ENCODE measurements around the gene ESRRG. TPM values are rescaled to one million over a fixed set of nuclear protein-coding genes. Genes with fewer than 3 reads are reported as not detected.

Gene ESRRG
- total RNA-seq, 1 experiment from 2014 or later: 0.44 TPM

GRCh38 chr1:216739793-216740192 lies 16.6 kb upstream of the ESRRG start:
- Histone ChIP-seq H3K4ac (ENCODE audit: low read depth, low read length) (no peak overlapping the region), H4K91ac (ENCODE audit: insufficient read length, low read depth, low read length) (no peak overlapping the region), H2BK5ac (ENCODE audit: insufficient read length, low read length) (no peak overlapping the region), H3K27ac (ENCODE audit: insufficient read length, low read depth, low read length) (no peak overlapping the region), H3K4me2 (ENCODE audit: insufficient read depth, insufficient read length, low read length) (peak overlapping the region; percentile 80), H4K20me1 (ENCODE audit: control insufficient read depth, insufficient read depth, insufficient read length) (no peaks in the 10 kb centered on the region), H3K9me3 (ENCODE audit: control insufficient read depth, low read depth, low read length) (no peaks in the 10 kb centered on the region), H3K18ac (ENCODE audit: insufficient read length, low read depth, low read length) (no peak overlapping the region), H2BK15ac (ENCODE audit: low read depth, low read length) (no peak overlapping the region), H3K14ac (ENCODE audit: insufficient read depth, low read length) (no peak overlapping the region), H4K8ac (replicated peaks; ENCODE audit: insufficient read length, low read depth, low read length) (no peak overlapping the region), H3K23ac (ENCODE audit: insufficient read length, low read depth, low read length) (no peak overlapping the region), H3K56ac (ENCODE audit: insufficient read length, low read depth, low read length) (no peak overlapping the region), H2AFZ (ENCODE audit: low read length) (no peak overlapping the region), H2AK5ac (ENCODE audit: insufficient read length, low read length) (no peak overlapping the region), H3K9ac (ENCODE audit: extremely low read depth, insufficient read length, low read length) (no peak overlapping the region), H3K79me2 (ENCODE audit: insufficient read depth, low read length) (no peaks in the 10 kb centered on the region), H2BK20ac (ENCODE audit: low read depth, low read length, poor library complexity, severe bottlenecking) (no peak overlapping the region), H3T11ph (ENCODE audit: low read length) (no peak overlapping the region), H3K27me3 (ENCODE audit: insufficient read depth, low read length) (no peaks in the 10 kb centered on the region), H3K4me1 (ENCODE audit: insufficient read depth, low read length) (peaks cover 7% of the 10 kb centered on the region; the same call in 1 of the 2 replicates), H2BK120ac (ENCODE audit: low read depth, low read length, poor library complexity, severe bottlenecking) (peak overlapping the region; percentile 69), H4K5ac (ENCODE audit: insufficient read length, low read depth, low read length) (no peak overlapping the region), H2BK12ac (ENCODE audit: insufficient read length, low read depth, low read length) (no peak overlapping the region), H3K79me1 (ENCODE audit: insufficient read depth, low read depth, low read length, poor library complexity, severe bottlenecking) (no peaks in the 10 kb centered on the region), H3K23me2 (ENCODE audit: insufficient read length, low read depth, low read length, poor library complexity, severe bottlenecking) (no peaks in the 10 kb centered on the region)
- H3K4me3 Mint-ChIP-seq: peak overlapping the region; percentile 30 to 32
- no CpG with 5 or more reads among the region's 5 CpGs for WGBS (ENCODE audit: extremely low coverage, insufficient read length, low lambda C conversion rate)
- H3K4me1 Mint-ChIP-seq: peaks cover 39 to 44% of the 10 kb centered on the region in 2 experiments
- peak; percentile 48 for DNase-seq
- no peaks in the 10 kb centered on the region for H3K27me3 Mint-ChIP-seq (ENCODE audit: low read depth)
- H3K27ac Mint-ChIP-seq: peak overlapping the region; percentile 12 to 95 (median 42); a peak in 5 of 7 replicates
- TF ChIP-seq CTCF (conservative IDR thresholded peaks at IDR 0.05): no peak
- H3K9me3 Mint-ChIP-seq: no peaks in the 10 kb centered on the region
- H3K36me3 Mint-ChIP-seq (ENCODE audit: insufficient read depth in 1 of 3, low read depth in 3 of 3): no peaks in the 10 kb centered on the region

Data from H9 (cell line).